ELF-1 (cell line): ENCODE results near the gene GLRA3.
"Not testable (repeated sequence)": the region's sequence is repeated elsewhere in the genome, so short reads cannot be mapped to it uniquely, and the experiment has no call there.

Experiments
- DNase-seq: peaks from one replicate; pipeline ENCODE4 v3.0.0-alpha.2; 2016; ENCODE audit warnings: low read depth, low spot score

GLRA3 gene

GRCh38 chr4:174714393-174715211 lies 114.4 kb downstream of the GLRA3 start:
- peak; percentile 50 for DNase-seq

GRCh38 chr4:174713821-174714220 lies 115.2 kb downstream of the GLRA3 start:
- no peak for DNase-seq

GRCh38 chr4:174713181-174713580 lies 115.9 kb downstream of the GLRA3 start:
- no peak for DNase-seq

GRCh38 chr4:174709526-174709925 lies 119.5 kb downstream of the GLRA3 start:
- no peak for DNase-seq

GRCh38 chr4:174708381-174708780 lies 120.7 kb downstream of the GLRA3 start:
- no peak for DNase-seq

- DNase-seq = no peak
These were observed 121.1 kb downstream of the GLRA3 start for GRCh38 chr4:174707902-174708301.

- no peak for DNase-seq
These were observed 121.9 kb downstream of the GLRA3 start for GRCh38 chr4:174707051-174707676.

- DNase-seq = no peak
These were observed 126.0 kb downstream of the GLRA3 start for GRCh38 chr4:174702979-174703478.

GRCh38 chr4:174699654-174700053 lies 129.4 kb downstream of the GLRA3 start:
- no peak for DNase-seq

- no peak for DNase-seq
These were observed 131.2 kb downstream of the GLRA3 start for GRCh38 chr4:174697896-174698295.

- DNase-seq = no peak
These were observed 131.8 kb downstream of the GLRA3 start for GRCh38 chr4:174697202-174697601.

GRCh38 chr4:174696657-174697056 lies 132.4 kb downstream of the GLRA3 start:
- no peak for DNase-seq

GRCh38 chr4:174691876-174692275 lies 137.2 kb downstream of the GLRA3 start:
- DNase-seq = not testable (repeated sequence)

GRCh38 chr4:174690665-174691064 lies 138.4 kb downstream of the GLRA3 start:
- DNase-seq = no peak

- no peak for DNase-seq
These were observed 139.4 kb downstream of the GLRA3 start for GRCh38 chr4:174689618-174690017.

- no peak for DNase-seq
These were observed 142.2 kb downstream of the GLRA3 start for GRCh38 chr4:174686826-174687225.

- no peak for DNase-seq
These were observed 147.2 kb downstream of the GLRA3 start for GRCh38 chr4:174681723-174682300.

- no peak for DNase-seq
These were observed 154.7 kb downstream of the GLRA3 start for GRCh38 chr4:174674305-174674840.

- no peak for DNase-seq
These were observed 155.2 kb downstream of the GLRA3 start for GRCh38 chr4:174673865-174674264.

GRCh38 chr4:174672276-174672675 lies 156.8 kb downstream of the GLRA3 start:
- no peak for DNase-seq

- no peak for DNase-seq
These were observed 159.8 kb downstream of the GLRA3 start for GRCh38 chr4:174669270-174669669.

- no peak for DNase-seq
These were observed 163.2 kb downstream of the GLRA3 start for GRCh38 chr4:174665799-174666198.
